NOMO-1 treated with dmso at 0.1 percent for 144 hours (cell line): ENCODE results near the gene CACNA2D4.
"Not testable (repeated sequence)": the region's sequence is repeated elsewhere in the genome, so short reads cannot be mapped to it uniquely, and the experiment has no call there.

Experiments used
- DNase-seq: peaks from one replicate; lab custom pipeline; 2025; ENCODE audit not compliant: unreplicated experiment; lab: John Stamatoyannopoulos, UW

Gene CACNA2D4

DNA sequence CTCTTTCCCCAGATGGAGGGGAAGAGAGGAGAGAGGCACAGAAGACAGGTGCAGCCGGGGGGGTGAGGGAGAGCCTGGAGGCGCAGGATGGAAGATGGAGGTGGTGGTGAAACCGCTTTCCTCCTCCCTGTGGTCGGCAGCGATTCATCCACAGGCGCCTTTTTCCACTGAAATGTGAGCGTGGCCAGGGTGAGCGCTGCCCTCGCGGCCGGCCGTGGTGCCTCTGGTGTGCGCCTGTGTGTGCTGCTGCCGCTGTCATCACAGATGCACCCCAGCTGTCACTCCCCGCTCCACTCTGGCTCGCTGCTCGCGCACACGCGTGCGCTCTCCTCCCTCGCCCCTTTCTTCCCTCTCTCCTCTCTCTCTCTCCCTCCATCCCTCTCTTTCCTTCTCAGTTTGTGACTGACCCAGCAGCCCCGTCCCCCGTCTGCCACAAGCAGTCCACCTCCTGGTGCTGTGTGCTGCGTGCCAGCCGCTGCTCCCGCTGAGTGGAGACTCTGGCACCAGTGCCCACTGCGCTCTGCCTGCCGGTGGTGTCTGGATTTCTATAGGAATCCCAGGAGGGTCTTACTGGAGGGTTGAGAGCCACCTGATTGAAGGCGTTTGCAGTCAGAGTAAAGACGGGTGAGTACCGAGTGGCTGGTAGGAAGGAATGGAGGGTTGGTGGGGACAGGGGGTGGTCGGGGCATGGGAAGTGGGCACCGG is 98.1 kb downstream of the CACNA2D4 start, which contains the start of gene LRTM2:
TSS of gene LRTM2 (plus strand) at position 375 of the 705 bp plus-strand sequence. CDS start 7,584 bp downstream, outside the sequence.
- no peak for DNase-seq

GRCh38 chr12:1819571-1819970 is 98.9 kb downstream of the CACNA2D4 start:
- DNase-seq = no peak

GRCh38 chr12:1819050-1819449 is 99.4 kb downstream of the CACNA2D4 start:
- DNase-seq = no peak

DNA sequence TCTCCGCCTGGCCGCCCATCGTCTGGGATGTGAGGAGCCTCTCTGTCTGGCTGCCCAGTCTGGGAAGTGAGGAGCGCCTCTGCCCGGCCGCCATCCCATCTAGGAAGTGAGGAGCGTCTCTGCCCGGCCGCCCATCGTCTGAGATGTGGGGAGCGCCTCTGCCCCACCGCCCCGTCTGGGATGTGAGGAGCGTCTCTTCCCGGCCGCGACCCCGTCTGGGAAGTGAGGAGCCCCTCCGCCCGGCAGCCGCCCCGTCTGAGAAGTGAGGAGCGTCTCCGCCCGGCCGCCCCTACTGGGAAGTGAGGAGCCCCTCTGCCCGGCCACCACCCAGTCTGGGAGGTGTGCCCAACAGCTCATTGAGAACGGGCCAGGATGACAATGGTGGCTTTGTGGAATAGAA is 100.5 kb downstream of the CACNA2D4 start:
- not testable (repeated sequence) for DNase-seq

DNA sequence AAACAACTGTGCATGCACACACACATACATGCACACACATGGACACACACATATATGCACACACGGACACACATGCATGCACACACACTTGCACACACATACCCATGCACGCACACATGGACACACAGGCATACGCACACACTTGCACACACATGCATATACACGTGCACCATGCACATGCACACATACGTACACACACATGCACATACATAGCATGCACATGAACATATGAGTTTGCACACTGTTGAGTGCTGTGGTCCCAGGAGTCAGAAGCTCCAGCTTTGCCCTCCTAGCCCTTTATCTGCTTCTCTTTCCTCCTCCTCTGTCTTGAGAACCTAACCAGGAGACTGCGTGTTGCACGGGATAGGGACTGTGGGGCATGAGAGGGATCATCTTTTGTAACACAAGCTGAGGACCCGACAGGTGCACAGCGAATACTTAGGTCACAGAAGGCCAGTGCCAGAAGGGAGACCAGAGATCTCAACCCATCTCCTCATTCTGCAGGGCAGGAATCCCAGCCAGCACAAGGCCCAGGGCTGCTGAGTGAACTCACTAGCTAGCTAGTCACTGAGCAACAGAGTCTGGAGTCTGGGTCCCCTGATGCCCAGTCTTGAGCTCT is 101.6 kb downstream of the CACNA2D4 start:
- no peak for DNase-seq

DNA sequence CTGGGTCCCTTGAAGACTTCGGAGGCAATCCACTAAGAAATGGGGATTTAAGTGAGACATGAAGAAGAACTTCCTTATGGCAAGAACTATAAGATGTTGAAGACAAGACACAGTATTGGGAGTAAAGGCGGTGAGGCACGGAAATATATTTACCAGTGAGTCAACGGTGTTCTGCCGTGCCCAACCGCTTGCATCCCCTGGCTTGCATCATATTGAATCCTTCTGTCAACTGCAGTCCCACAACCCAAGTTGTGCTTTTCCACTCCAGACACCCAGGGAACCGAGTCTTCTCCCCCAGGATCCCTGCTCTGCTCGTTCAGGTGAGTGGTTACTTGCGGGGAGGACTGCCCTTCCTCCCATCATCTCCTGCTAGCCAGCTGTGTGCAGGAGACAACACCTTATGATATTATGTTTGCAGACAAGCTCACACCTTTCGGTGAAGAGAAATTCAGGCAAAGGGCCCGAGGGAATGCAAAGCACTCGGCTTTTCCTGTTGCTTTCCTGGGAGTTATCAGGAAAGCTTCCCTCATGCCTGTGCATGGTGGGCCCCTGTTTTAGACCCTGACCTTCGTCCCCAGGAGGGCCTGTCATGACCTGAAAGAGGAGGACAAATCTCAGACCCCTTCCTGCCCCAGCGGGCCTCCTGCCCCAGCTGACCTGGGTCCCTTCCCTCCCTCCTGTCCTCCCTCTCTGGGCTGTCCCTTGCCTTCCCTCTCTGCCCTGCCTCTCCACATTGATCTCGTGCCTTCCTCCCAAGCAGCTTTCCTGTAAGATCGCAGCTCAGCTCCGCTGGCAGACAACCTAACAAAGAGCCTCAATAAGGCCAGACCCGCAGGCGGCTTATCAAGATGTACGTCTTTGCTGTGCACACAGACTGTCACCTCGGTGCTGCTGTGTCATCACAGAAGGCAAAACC is 102.4 kb downstream of the CACNA2D4 start:
- peak; percentile 24 for DNase-seq

GRCh38 chr12:1815108-1815507 is 103.3 kb downstream of the CACNA2D4 start:
- DNase-seq = no peak

DNA sequence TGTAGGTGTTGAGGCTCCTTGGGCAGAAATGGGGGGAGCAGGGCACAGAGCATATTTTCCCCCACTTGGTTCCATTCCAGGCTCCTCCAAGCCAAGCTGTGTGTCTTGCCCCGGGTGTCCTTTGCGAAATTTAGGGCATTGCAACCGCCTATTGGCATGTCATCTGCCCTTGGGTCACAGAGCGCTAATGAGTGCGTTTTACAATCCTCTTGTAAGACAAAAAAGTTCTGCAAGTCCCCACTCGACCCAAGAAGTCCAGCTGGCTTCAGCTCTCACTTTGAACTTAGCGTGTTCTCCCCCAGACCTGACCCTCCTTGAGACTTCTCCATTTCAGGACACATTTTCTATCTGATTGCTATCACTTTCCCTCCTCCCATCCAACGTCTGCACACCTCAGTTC is 104.2 kb downstream of the CACNA2D4 start:
- no peak for DNase-seq

DNA sequence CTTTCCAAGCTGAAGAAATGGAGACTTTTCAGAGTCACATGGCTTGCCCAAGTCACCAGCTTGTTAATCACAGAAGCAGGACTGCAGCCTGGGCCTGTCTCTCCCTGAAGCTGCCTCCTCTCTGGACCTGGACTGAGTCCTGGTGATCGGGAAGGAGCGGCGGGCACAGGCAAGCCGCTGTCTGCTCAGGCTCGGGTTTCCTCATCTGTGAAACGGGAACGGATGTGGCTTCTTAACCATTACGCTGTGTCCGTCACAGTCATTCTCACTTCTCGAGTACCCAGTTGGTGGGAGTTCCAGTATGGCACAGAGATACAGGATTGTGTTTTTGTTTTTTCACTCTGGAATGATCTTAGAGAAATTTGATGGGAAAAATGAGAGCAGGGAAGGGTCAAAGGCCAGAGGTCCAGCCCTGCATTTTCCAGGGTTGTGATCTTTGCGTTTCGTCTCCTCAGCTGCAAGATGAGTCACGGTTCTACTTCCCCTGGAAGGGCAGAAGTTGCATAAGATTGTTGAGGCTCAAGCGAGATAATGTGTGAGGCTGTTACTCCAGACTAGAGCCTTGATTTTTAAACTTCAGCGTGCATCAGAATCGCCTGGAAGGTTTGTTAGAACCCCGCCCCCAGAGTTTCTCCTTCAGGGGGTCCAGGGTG is 105.7 kb downstream of the CACNA2D4 start:
- DNase-seq = peak; percentile 75

DNA sequence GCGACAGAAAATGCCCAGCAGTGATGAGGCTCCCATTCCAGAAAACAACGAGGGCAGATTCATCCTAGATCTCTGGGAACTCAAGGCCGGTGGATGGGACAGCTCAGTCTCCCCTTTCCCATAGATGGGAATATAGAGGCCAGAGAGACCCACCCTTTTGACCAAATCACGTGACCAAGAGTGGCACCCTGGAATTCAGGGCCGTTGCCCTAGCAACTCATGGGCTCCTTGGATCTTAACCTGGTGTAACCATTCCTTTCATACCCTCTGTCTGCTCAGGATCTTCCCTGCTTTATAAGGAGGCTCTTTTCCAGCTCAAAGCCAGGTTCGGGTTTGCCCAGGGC is 106.5 kb downstream of the CACNA2D4 start:
- DNase-seq = no peak

- DNase-seq = peak; percentile 89
These were observed 107.0 kb downstream of the CACNA2D4 start for GRCh38 chr12:1811281-1811947.

DNA sequence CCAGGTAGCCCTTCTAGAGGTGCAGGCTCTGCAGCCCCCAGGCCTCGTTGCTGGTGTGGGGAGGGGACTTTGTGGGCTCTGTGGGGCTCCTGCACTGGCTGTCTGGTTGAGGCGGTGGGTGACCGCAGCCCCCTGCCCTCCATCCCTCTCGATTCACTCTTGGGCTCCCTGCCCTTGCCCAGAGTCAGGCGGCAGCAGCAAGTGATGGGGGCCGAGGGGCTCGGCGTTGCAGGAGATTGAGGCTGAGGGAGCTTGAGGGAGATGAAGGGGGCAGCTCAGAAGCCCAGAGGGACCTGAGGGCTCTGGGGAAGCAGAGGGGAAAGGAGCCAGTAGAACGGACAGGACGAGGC is 107.5 kb downstream of the CACNA2D4 start:
- no peak for DNase-seq

DNA sequence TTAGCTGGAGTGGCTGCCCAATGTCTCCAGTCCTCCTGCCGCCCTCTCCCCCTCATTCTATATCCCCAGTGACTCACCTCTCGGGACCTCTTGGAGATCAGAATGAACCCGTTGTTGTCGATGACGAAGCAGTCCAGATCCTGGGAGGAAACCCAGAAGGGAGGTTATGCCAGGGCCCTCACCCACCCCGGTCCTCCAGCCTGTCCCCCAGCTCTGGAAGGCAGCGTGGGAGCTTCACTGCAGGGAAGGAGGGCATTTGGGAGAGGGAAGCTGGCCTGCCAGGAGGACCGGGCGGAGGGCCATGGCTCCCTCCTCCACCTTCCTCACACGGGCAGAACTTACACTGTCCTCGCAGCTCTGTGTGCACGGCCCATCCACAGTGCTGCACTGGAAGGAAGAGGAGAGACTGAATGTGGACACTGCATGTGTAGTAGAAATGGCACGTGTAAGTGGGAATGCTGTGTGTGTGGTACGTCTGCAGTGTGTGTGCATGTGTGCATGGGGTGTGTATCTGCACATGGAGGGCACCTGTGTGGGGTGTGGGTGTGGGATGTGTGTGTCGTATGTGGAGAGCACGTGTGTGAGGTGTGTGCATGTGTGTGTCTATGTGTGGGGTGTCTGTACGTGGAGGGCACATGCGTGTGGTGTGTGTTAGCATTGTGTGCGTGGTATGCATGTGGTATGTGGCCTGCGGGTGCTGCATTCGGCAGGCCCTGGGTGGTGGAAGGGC is 108.1 kb downstream of the CACNA2D4 start:
- no peak for DNase-seq

GRCh38 chr12:1809591-1810190 is 108.8 kb downstream of the CACNA2D4 start:
- DNase-seq = no peak

DNA sequence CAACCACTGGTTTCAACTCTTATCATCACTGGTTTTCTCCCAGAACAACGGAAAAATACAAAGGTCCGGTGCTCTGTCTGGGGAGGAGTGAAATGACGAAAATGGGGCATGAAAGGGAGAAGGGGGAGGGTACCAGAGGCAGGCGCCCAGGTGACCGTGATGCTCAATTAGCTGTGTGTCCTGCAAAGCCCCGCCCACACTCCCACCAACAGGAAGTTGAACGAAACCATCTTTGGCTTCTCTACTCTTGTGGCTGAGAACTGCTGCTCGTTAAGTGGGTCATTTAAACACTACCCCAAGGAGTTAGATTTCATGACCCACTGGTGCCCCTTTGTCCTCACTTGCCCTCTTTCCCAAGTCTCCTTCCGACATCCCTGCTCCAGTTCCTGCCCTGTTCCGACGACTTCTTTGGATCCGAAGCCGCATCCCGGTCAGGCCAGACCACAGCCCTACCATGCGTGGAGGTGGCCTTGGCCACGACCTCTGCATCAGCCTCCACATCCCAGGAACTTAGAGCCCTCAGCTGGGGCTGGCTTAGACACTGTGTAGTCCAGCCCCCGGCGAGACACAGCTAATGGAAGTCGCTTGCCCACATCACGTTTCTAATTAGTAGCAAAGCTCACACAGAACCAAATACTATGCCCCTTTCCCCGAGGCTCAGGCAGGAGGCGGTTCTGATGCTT is 109.5 kb downstream of the CACNA2D4 start:
- DNase-seq = no peak

GRCh38 chr12:1808036-1808797 is 110.2 kb downstream of the CACNA2D4 start:
- no peak for DNase-seq

GRCh38 chr12:1807087-1807860 is 111.2 kb downstream of the CACNA2D4 start:
- no peak for DNase-seq
